ENCODE measurements around the gene PSTPIP1.

- TF ChIP-seq CTCF (conservative IDR thresholded peaks at IDR 0.05; ENCODE audit: low read length) (no peak), EZH2phosphoT487 (IDR thresholded peaks at IDR 0.05; ENCODE audit: borderline replicate concordance, low read depth, low read length) (no peak)
Measured at GRCh38 chr15:77015646-77016320, 20.9 kb downstream of the PSTPIP1 start.

All from OCI-LY7 (cell line).